Measurements from ENCODE around the gene NARS2. TPM values are rescaled to one million over a fixed set of nuclear protein-coding genes. Genes with fewer than 3 reads are reported as not detected.

The NARS2 gene
- total RNA-seq, 2 experiments from 2014 or later: 27.7 to 28.3 TPM

DNA sequence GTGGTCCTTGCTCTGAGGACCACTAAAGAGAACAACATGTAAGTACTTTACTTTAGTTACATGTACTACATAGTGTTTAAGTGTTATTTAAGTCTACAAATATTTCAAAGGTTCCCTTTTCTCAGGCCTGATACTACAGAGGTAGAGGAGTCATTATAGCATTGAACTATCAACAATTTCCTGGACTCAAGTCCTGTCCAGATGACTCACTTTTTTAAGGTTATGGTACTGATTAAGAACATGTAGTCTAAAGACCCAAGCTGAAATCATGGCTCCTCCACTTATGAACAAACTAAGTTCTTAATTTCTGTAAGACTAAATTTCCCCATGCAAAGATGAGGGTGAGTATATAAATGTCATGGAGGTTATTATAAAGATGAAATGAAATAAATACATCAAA, 74.7 kb downstream of the NARS2 start:
- no peaks in the 10 kb centered on the region for H3K27me3 Mint-ChIP-seq (ENCODE audit: low read depth)
- H3K36me3 Mint-ChIP-seq (ENCODE audit: low read depth): no peaks in the 10 kb centered on the region
- CTCF ChIA-PET: no interaction called here
- intact Hi-C loops (cut with micrococcal nuclease): no loop called here
- DNase-seq: no peak
- H3K9me3 Mint-ChIP-seq: no peaks in the 10 kb centered on the region
- no peaks in the 10 kb centered on the region for H3K4me1 Mint-ChIP-seq (ENCODE audit: low read depth)
- no peak overlapping the region for H3K4me3 Mint-ChIP-seq
- no peak overlapping the region for H3K27ac Mint-ChIP-seq

DNA sequence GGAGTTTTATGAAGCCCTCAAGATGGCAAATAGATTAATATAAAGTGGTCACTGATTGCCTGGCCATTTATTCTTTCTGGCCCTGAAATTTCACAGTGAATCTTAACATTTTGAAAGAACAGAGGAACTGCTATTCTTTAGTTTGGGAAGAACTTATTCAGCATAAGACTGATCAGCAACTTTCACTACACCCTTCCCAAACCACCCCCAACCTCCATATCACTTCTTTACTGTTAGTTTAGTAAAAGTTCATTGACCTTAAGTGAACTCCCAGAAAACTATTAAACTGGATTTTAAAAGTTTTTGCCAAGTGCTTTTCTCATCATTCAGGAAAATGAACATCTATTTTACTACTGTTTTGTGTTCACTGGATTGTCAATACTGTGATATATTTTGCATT, 77.4 kb downstream of the NARS2 start:
- Mint-ChIP-seq H3K4me1 (ENCODE audit: low read depth) (no peaks in the 10 kb centered on the region), H3K27ac (no peak overlapping the region), H3K9me3 (no peaks in the 10 kb centered on the region), H3K27me3 (ENCODE audit: low read depth) (no peaks in the 10 kb centered on the region), H3K4me3 (no peak overlapping the region), H3K36me3 (ENCODE audit: low read depth) (no peaks in the 10 kb centered on the region)
- intact Hi-C loops (cut with micrococcal nuclease): no loop called here
- DNase-seq: no peak
- CTCF ChIA-PET: interaction anchor here (0.8 kb wide), 1 partner anchor 32 kb away, joined by 3 read pairs; no protein-coding TSS in a partner anchor

DNA sequence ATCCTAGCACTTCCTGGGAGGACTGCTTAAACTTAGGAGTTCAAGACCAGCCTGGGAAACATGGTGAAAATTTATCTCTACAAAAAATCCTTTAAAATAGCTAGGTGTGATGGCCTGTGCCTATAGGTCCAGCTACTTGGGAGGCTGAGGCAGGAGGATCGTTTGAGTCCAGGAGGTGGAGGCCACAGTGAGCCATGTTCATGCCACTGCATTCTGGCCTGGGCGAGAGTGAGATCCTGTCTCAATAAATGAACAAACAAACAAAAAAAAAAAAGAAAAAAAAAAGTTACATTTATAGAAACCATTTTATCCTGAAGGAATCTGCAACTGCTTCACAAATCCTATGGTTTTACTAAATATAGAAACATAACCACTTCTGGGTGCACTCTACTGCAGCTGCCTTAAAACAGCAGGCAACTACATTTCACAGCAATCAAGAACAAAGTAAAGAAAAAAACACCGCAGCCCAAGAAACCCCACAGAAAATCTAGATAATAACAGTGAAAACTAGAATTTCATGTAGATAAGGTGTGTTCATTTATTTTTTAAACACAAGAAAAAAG, 81.2 kb downstream of the NARS2 start:
- DNase-seq: no peak
- intact Hi-C loops (cut with micrococcal nuclease): no loop called here
- H3K4me3 Mint-ChIP-seq: no peak overlapping the region
- CTCF ChIA-PET: no interaction called here
- peaks cover 12% of the 10 kb centered on the region for H3K36me3 Mint-ChIP-seq (ENCODE audit: low read depth)
- H3K27ac Mint-ChIP-seq: no peak overlapping the region
- no peaks in the 10 kb centered on the region for H3K27me3 Mint-ChIP-seq (ENCODE audit: low read depth)
- no peaks in the 10 kb centered on the region for H3K9me3 Mint-ChIP-seq
- H3K4me1 Mint-ChIP-seq (ENCODE audit: low read depth): no peaks in the 10 kb centered on the region

DNA sequence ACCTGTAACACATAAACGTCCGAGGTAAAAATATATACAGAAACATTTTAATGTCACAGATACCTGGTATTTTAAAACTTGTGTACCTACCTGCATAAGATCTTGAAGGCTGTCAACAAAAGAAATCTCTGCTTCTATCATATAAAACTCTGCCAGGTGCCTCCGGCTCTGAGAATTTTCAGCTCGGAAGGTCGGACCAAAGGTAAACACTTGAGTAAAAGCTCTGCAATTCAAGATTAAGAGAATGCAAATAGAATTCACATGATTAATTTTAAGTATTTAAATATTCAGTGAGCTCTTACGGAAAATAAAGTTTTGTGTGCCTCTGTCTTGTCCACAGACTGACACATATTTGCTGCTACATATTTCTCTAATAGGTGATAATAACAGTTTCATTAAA, 81.7 kb downstream of the NARS2 start:
- no peak overlapping the region for H3K4me3 Mint-ChIP-seq
- no peak overlapping the region for H3K27ac Mint-ChIP-seq
- H3K27me3 Mint-ChIP-seq (ENCODE audit: low read depth): no peaks in the 10 kb centered on the region
- peaks cover 16% of the 10 kb centered on the region for H3K36me3 Mint-ChIP-seq (ENCODE audit: low read depth)
- no peaks in the 10 kb centered on the region for H3K9me3 Mint-ChIP-seq
- CTCF ChIA-PET: interaction anchor here (0.8 kb wide), 1 partner anchor 76 kb away, joined by 3 read pairs; no protein-coding TSS in a partner anchor
- no peaks in the 10 kb centered on the region for H3K4me1 Mint-ChIP-seq (ENCODE audit: low read depth)
- intact Hi-C loops (cut with micrococcal nuclease): no loop called here
- no peak for DNase-seq

DNA sequence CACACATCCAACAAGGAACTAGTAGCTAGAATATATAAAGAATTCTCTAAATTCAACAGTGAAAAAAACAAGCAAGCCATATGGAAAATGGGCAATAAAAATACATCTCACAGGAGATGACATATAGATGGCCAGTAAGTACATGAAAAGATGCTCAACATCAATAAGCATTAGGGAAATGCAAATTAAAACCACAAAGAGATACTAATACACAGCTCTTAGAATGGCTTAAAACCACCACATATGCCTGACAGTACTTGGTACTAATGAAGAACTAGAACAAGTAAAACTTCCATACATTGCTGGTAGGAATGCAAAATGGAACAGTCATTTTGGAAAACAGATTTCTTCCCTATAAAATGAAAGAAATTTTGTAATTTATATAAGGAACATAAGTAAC, 85.5 kb downstream of the NARS2 start:
- H3K27ac Mint-ChIP-seq: no peak overlapping the region
- DNase-seq: no peak
- CTCF ChIA-PET: no interaction called here
- H3K27me3 Mint-ChIP-seq (ENCODE audit: low read depth): no peaks in the 10 kb centered on the region
- peaks cover 39% of the 10 kb centered on the region for H3K36me3 Mint-ChIP-seq (ENCODE audit: low read depth)
- no peaks in the 10 kb centered on the region for H3K4me1 Mint-ChIP-seq (ENCODE audit: low read depth)
- H3K4me3 Mint-ChIP-seq: no peak overlapping the region
- intact Hi-C loops (cut with micrococcal nuclease): no loop called here
- no peaks in the 10 kb centered on the region for H3K9me3 Mint-ChIP-seq

DNA sequence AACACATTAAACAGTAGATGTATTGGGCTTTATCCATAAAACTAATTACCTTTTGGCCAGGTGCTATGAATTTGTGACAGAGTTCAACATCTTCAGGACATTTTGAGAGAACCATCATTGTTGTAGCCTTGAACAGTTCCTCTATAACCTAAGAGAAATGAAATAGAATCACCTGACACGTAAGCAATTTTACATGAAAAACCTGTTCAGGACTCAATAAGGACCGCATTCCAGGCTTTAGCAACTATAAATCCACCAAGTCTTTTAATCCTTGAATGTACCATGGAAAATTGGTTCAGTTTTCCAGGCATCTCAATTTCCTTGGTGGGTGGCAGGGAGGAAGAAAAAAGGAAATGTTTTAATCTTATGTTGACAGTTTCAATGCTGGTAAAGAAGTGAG, 96.1 kb downstream of the NARS2 start:
- no peak overlapping the region for H3K27ac Mint-ChIP-seq
- H3K4me3 Mint-ChIP-seq: no peak overlapping the region
- H3K4me1 Mint-ChIP-seq (ENCODE audit: low read depth): peaks cover 2% of the 10 kb centered on the region
- no peak for DNase-seq
- no peaks in the 10 kb centered on the region for H3K9me3 Mint-ChIP-seq
- CTCF ChIA-PET: no interaction called here
- no peaks in the 10 kb centered on the region for H3K27me3 Mint-ChIP-seq (ENCODE audit: low read depth)
- intact Hi-C loops (cut with micrococcal nuclease): no loop called here
- H3K36me3 Mint-ChIP-seq (ENCODE audit: low read depth): peaks cover 24% of the 10 kb centered on the region

DNA sequence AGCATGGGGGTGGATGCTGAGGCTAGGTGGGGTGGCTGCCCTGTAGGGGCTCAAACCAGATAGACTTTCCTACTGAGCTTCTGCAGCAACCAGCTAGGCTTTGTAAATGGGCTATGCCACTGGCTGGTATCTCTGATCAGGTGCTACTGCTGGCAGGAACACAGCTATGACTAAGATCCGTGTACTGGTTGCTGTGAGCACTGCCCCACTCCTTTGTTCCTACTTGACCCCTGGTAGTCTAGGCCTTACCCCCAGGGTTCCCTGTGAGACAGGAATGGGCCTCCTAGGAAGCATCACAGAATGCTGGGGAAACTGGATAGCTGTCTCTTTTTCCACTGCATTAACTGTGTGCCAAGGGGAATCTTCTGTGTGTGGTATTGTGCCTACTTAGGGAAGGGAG, 98.6 kb downstream of the NARS2 start:
- Mint-ChIP-seq H3K4me3 (no peak overlapping the region), H3K27ac (no peak overlapping the region), H3K27me3 (ENCODE audit: low read depth) (no peaks in the 10 kb centered on the region), H3K9me3 (peaks cover 1% of the 10 kb centered on the region), H3K4me1 (ENCODE audit: low read depth) (no peaks in the 10 kb centered on the region), H3K36me3 (ENCODE audit: low read depth) (peaks cover 36% of the 10 kb centered on the region)
- no peak for DNase-seq
- intact Hi-C loops (cut with micrococcal nuclease): no loop called here
- CTCF ChIA-PET: interaction anchor here (0.6 kb wide), 1 partner anchor 88 kb away, joined by 3 read pairs; no protein-coding TSS in a partner anchor

DNA sequence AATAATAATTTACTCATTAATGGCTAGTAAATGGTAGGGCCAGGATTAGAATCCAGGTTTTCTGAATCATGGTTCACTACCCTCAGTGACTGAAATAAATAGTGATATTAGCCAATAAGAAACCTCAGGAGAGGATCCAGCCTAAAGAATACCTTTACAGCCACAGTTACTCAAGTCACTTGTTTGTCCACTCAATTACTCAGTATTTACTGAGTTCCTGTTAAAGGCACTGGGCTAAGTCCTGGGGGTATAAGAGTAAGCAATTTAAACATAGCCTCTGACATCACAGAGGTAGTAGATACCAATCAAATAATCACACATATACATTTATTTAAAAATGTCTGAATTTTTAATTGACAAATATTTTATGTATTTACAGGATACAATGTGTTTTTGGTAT, 100.2 kb downstream of the NARS2 start:
- no peaks in the 10 kb centered on the region for H3K4me1 Mint-ChIP-seq (ENCODE audit: low read depth)
- CTCF ChIA-PET: no interaction called here
- no peak overlapping the region for H3K4me3 Mint-ChIP-seq
- no peaks in the 10 kb centered on the region for H3K27me3 Mint-ChIP-seq (ENCODE audit: low read depth)
- intact Hi-C loops (cut with micrococcal nuclease): no loop called here
- H3K27ac Mint-ChIP-seq: no peak overlapping the region
- DNase-seq: no peak
- H3K36me3 Mint-ChIP-seq (ENCODE audit: low read depth): peaks cover 36% of the 10 kb centered on the region
- peaks cover 1% of the 10 kb centered on the region for H3K9me3 Mint-ChIP-seq

DNA sequence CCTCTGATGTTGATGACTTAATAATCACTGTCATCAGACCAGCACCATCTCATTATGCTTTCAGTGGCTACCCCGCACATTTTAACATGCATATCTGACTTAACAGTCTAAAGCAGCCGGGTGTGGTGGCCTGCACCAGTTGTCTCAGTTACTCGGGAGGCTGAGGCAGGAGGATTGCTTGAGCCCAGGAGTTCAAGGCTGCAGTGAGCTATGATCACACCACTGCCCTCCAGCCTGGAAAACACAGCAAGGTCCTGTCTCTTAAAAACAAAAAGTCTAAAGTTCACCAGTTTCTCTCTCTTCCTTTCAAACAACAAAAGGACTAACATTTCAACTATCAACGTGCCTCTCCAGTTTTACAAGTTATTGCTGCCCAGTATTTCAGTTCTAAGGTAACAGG, 101.8 kb downstream of the NARS2 start:
- no peak overlapping the region for H3K27ac Mint-ChIP-seq
- CTCF ChIA-PET: no interaction called here
- no peaks in the 10 kb centered on the region for H3K27me3 Mint-ChIP-seq (ENCODE audit: low read depth)
- peaks cover 1% of the 10 kb centered on the region for H3K9me3 Mint-ChIP-seq
- H3K4me1 Mint-ChIP-seq (ENCODE audit: low read depth): no peaks in the 10 kb centered on the region
- no peak overlapping the region for H3K4me3 Mint-ChIP-seq
- intact Hi-C loops (cut with micrococcal nuclease): no loop called here
- no peak for DNase-seq
- peaks cover 33% of the 10 kb centered on the region for H3K36me3 Mint-ChIP-seq (ENCODE audit: low read depth)

DNA sequence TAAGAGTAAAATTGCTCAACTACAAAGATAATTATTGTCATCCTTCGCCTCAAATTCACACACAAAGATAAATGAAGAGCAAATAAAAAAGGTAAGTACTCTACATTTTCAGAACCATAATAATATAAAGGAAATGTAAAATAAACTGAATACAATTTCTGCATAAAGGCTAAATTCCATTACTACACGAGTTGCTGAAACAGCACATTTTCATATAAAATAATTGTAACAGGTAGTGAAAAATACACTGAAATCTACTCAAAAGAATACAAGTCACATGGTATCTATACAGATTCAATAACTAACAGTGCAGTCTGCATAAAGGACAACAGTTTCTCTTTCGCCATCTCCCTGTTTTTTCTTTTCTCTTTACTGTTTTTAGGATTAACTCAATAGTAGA, 102.3 kb downstream of the NARS2 start:
- Mint-ChIP-seq H3K4me1 (ENCODE audit: low read depth) (no peaks in the 10 kb centered on the region), H3K27ac (no peak overlapping the region), H3K36me3 (ENCODE audit: low read depth) (peaks cover 32% of the 10 kb centered on the region), H3K4me3 (no peak overlapping the region), H3K9me3 (peaks cover 1% of the 10 kb centered on the region), H3K27me3 (ENCODE audit: low read depth) (no peaks in the 10 kb centered on the region)
- no peak for DNase-seq
- CTCF ChIA-PET: no interaction called here
- intact Hi-C loops (cut with micrococcal nuclease): no loop called here

DNA sequence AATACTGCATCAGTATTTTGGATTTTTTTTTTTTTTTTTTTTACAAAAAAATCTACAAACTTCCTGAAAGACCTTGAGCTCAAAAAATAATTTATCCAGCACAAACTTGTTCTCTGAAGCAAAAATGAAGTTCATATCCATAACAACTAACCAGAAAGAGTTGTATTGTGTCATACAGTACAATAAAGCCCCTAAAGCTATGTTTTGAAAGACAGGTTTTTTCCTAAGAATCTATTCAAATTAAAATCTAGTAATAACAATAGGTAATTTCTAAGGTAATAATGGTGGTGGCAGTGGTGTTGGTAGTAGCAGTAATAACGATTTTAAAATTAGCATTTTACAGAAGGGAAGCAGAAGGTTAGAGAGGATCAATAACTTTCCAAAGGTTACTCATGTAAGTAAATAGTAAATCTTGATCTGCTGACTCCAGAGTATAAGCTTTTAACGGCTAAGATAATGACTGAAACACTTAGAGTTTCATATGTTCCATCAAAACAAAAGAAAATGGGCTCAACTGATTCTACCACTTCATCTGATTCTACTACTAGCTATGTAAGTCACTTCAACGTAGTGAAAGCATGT, 103.7 kb downstream of the NARS2 start:
- CTCF ChIA-PET: no interaction called here
- no peaks in the 10 kb centered on the region for H3K27me3 Mint-ChIP-seq (ENCODE audit: low read depth)
- H3K4me1 Mint-ChIP-seq (ENCODE audit: low read depth): peaks cover 3% of the 10 kb centered on the region
- H3K36me3 Mint-ChIP-seq (ENCODE audit: low read depth): peaks cover 27% of the 10 kb centered on the region
- no peak overlapping the region for H3K4me3 Mint-ChIP-seq
- peaks cover 1% of the 10 kb centered on the region for H3K9me3 Mint-ChIP-seq
- intact Hi-C loops (cut with micrococcal nuclease): no loop called here
- no peak for DNase-seq
- no peak overlapping the region for H3K27ac Mint-ChIP-seq

DNA sequence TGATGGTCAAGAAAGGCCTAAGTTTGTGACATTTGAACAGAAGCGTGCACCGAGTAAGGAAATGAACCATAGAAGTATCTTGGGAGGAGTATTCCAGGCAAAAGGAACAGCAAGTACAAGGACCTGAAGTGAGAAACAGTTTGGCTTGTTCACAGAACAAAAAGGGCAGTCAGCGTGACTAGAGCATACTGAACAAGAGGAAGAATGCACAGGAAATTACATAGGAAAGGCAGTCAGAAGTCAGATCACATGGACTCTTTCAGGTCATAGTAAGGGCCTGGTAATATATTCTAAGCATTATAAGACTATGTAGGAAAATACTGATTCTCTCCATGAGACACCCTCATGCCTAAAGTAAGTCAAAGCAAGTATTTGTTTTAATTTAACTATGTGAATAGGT, 104.8 kb downstream of the NARS2 start:
- no peaks in the 10 kb centered on the region for H3K27me3 Mint-ChIP-seq (ENCODE audit: low read depth)
- no peak overlapping the region for H3K27ac Mint-ChIP-seq
- intact Hi-C loops (cut with micrococcal nuclease): no loop called here
- CTCF ChIA-PET: no interaction called here
- H3K4me3 Mint-ChIP-seq: no peak overlapping the region
- DNase-seq: no peak
- peaks cover 11% of the 10 kb centered on the region for H3K4me1 Mint-ChIP-seq (ENCODE audit: low read depth)
- H3K36me3 Mint-ChIP-seq (ENCODE audit: low read depth): peaks cover 28% of the 10 kb centered on the region
- peaks cover 1% of the 10 kb centered on the region for H3K9me3 Mint-ChIP-seq

DNA sequence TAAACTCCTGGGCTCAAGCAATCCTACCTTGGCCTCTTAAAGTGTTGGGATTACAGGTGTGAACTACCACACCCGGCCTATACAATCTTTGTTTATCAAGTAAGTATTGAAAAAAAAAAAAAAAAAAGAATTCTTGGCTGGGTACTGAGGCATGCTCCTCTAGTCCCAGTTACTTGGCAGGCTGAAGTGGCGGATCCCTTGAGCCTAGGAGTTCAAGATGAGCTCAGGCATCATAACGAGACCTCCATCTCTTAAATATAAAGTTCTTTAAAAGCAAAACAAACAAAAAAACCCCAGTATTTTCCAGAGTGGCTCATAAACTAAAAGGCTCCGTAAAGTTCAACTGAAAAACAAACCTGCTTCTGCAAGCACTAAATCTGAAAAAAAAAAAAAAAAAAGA, 106.7 kb downstream of the NARS2 start:
- Mint-ChIP-seq H3K4me3 (no peak overlapping the region), H3K27ac (no peak overlapping the region), H3K4me1 (ENCODE audit: low read depth) (peaks cover 15% of the 10 kb centered on the region), H3K9me3 (peaks cover 1% of the 10 kb centered on the region), H3K36me3 (ENCODE audit: low read depth) (peaks cover 28% of the 10 kb centered on the region), H3K27me3 (ENCODE audit: low read depth) (no peaks in the 10 kb centered on the region)
- CTCF ChIA-PET: interaction anchor here (0.7 kb wide), 1 partner anchor 15 kb away, joined by 8 read pairs; no protein-coding TSS in a partner anchor
- intact Hi-C loops (cut with micrococcal nuclease): no loop called here
- DNase-seq: no peak

All from activated naive CD4-positive, alpha-beta T cell treated with anti-CD3 and anti-CD28 coated beads for 36 hours (primary cell).